ENCODE results near the gene TLL2. TPM values are rescaled to one million over a fixed set of nuclear protein-coding genes. Genes with fewer than 3 reads are reported as not detected.

The TLL2 gene
- total RNA-seq, 4 donors from 2014 or later = 0.20 to 0.31 TPM; not detected in 2

DNA sequence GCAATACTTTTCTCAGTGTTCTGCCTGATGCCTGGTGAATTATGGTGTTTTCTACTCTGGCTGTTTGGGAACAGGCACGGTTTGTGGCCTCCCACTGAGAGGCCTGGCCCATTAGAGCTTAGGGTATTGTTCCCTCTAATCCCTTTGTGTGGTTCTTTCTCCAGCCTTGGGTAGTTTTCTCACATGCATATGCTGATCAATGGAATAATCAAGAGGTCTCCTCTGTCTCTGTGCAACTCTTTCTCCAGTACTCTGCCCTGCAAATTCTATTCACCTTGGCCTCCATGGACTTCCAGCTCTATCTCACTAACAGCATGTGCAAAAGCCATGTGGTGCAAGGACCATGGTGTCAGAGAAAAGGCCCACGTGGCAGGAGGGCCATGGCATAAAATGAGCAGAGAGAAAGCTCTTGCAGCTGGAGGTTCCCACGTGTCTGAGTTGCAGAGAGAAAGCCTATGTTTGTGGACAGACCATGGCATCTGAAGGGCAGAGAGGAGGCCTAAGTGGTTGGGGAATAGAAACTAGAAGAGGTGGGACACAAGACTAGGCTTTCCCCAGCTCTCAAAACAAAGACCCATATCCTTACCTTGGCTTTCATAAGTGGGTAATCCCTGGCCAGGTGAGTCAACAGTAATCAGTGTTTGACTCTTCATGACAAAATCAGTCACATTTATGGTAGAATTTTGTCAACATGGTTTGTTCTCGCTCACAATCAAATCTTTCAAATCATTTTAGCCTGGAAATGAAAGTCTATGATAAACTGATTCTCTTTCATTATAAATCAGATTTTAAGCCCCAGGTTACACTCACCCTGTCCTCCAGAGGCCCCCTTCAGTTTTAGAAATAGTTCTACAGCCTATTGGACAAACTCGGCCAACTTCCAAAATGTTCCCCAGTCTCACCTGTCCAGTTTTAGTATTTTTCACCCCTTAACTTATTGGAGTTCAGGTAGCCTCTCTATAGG, 172.2 kb downstream of the TLL2 start:
- 56 to 76% methylated on average over 4 of the region's 5 CpGs for WGBS, 2 donors (ENCODE audit: low coverage in 1 of 2)
- H3K4me3 ChIP-seq = no peak overlapping the region
- no peak overlapping the region for H3K27ac ChIP-seq
- peaks cover 11% of the 10 kb centered on the region for H3K27me3 ChIP-seq
- TF ChIP-seq CTCF (IDR thresholded peaks at IDR 0.05) (no peak), POLR2AphosphoS5 (IDR thresholded peaks at IDR 0.05) (no peak), POLR2A (IDR thresholded peaks at IDR 0.05) (no peak), EP300 (IDR thresholded peaks at IDR 0.05) (no peak)
- H3K36me3 ChIP-seq = no peaks in the 10 kb centered on the region
- no peaks in the 10 kb centered on the region for H3K4me1 ChIP-seq
- peaks cover 0 to 12% (median 0%) of the 10 kb centered on the region in 3 donors for H3K9me3 ChIP-seq
- ATAC-seq = no peak

- Histone ChIP-seq H3K4me3 (no peak overlapping the region), H3K9me3 (no peaks in the 10 kb centered on the region), H3K27ac (no peak overlapping the region), H3K4me1 (no peaks in the 10 kb centered on the region), H3K27me3 (peaks cover 11% of the 10 kb centered on the region), H3K36me3 (no peaks in the 10 kb centered on the region)
- 42 to 78% methylated on average over 3 to 6 of the region's 7 CpGs for WGBS, 2 donors (ENCODE audit: low coverage in 1 of 2)
- TF ChIP-seq CTCF (IDR thresholded peaks at IDR 0.05) (peak in 1 of 4 experiments; percentile 48), POLR2AphosphoS5 (IDR thresholded peaks at IDR 0.05) (no peak)
- no peak for ATAC-seq
These were observed 173.5 kb downstream of the TLL2 start for GRCh38 chr10:96339956-96340904.

DNA sequence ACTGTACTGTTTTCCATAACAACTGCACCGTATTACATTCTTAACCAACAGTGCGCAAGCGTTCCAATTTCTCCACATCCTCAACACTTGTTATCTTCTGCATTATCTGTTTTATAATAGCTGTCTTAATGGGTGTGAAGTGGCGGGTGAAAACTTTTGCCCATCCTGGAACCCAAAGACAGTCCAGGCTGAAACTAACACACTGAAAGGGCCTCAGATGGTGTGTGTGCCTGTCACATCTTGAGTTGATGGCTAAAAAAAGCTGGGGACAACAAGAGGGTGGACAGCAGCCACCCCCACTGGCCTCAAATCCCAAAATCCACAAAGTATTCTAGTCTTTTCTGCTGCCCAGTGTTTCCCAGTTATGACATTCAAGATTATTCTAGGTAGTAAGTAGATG, 174.3 kb downstream of the TLL2 start:
- WGBS, 2 donors (ENCODE audit: low coverage in 1 of 2) = 91 to 100% methylated on average over 1 to 4 of the region's 4 CpGs
- no peaks in the 10 kb centered on the region for H3K9me3 ChIP-seq
- no peak overlapping the region for H3K27ac ChIP-seq
- no peak overlapping the region for H3K4me3 ChIP-seq
- ATAC-seq = no peak
- H3K27me3 ChIP-seq = peaks cover 11% of the 10 kb centered on the region
- H3K36me3 ChIP-seq = no peaks in the 10 kb centered on the region
- TF ChIP-seq POLR2A (IDR thresholded peaks at IDR 0.05) (no peak), EP300 (IDR thresholded peaks at IDR 0.05) (no peak), CTCF (IDR thresholded peaks at IDR 0.05) (no peak), POLR2AphosphoS5 (IDR thresholded peaks at IDR 0.05) (no peak)
- no peaks in the 10 kb centered on the region for H3K4me1 ChIP-seq

- no peaks in the 10 kb centered on the region for H3K36me3 ChIP-seq
- no peak for ATAC-seq
- H3K9me3 ChIP-seq = no peaks in the 10 kb centered on the region
- H3K4me3 ChIP-seq = no peak overlapping the region
- 32 to 50% methylated on average over 2 to 5 of the region's 5 CpGs for WGBS, 2 donors (ENCODE audit: low coverage in 1 of 2)
- H3K27ac ChIP-seq = no peak overlapping the region
- no peaks in the 10 kb centered on the region for H3K4me1 ChIP-seq
- H3K27me3 ChIP-seq = peaks cover 5% of the 10 kb centered on the region
- no peak for TF ChIP-seq CTCF (IDR thresholded peaks at IDR 0.05)
- no peak for TF ChIP-seq EP300 (IDR thresholded peaks at IDR 0.05)
- no peak for TF ChIP-seq POLR2AphosphoS5 (IDR thresholded peaks at IDR 0.05)
- TF ChIP-seq POLR2A (IDR thresholded peaks at IDR 0.05) = no peak
These were observed 175.3 kb downstream of the TLL2 start for GRCh38 chr10:96338279-96338925.

All from gastroesophageal sphincter (tissue), 4 donors.